Activated T-helper 1 cell treated with Interleukin-2 at 50 U/mL for 16 hours (primary cell): Measurements from ENCODE around the gene TCIRG1.
A peak's percentile ranks its signal among the peaks of the same experiment; 100 is the strongest.

Source experiments
- DNase-seq: peaks from one replicate; pipeline ENCODE4 v3.0.0-alpha.2; 2020; ENCODE audit warnings: low read depth

Gene TCIRG1

DNA sequence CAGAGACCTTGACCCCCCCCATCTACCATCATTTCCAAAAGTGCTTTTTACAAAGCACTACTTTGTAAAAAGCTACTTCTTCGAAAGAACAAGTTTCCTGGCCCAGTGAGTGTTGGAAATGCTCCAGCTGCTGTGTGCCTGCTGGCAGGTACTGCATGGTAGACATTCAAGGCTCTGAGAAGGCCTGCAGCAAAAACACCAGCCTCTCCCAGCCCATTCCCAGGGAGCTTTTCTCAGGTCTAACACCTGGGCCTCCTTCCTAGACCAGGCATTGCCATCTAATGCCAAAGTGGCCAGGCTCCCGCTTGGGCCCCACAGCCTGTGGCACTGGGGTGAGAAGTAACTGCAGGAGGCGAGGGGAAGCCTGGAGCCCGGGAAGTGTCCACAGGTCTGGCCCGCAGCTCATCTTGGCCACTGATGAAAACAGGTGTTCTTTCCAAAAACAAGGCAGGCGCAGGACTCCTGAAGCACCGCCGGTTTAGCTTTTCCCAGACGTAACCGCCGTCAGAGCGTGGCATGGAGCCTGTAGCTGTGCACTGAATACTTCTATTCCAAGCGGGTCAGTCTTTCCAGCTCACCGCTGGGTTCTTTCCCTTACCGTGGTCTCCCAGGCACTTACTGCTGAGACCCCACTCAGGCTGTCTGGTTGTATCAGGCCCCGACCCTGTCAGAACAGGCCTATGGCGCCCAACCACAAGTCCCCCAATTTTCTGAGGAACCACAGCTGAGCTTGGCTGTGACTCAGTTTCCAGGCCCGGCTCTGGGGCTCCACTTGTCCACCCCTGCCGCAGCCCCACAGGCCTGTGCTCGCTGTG, 1.2 kb upstream of the TCIRG1 start:
- DNase-seq, result no peak

DNA sequence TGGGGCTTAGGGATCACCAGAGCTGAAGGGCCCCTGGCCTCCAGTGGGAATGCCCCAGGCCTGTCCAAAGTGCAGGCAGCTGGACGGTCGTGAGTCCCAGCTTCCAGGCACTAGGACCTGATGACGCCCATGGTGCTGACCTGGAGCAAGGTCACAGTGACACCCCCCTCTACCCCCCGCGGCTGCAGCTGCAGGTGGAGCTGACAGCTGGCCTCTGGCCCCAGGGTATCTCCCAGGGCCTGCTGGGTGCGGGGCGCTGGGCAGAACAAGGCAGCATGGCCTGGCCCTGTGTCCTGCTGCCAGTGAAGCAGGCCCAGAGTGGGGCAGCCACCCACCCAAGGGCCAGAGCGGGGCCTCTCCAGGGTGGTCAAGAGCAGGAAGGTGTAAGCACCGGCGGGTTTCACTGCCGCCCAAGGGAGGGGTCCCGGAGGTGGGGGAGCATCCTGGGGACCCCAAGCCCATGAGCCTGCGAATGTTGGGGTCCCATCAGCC, 553 bp upstream of the TCIRG1 start:
- no peak for DNase-seq

DNA sequence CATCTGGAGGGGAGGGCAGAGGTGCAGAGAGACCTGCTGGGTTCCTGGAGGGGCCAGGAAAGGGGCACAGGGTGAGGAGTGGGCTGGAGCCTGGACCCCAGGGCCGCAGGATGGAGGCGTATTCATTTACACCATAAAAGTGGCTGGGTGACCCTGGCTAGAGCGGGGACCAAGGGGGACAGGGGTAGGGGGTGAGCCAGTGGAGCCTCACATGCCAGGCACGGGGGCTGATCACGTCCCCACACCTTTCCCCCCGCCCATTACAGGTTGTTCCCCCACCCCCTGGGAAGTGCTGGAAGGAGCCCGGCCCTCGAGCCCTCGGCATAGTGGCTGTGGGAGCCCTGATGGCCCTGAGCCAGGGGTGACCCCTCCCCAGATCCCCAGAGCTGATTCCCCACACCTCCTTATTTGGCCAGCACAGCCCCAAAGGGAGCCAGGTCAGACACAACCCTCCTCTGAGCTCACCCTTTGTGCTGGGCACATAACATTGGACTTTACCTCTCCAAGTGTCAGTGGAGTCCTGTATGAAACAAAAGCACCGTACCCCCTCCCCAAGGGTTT, 781 bp downstream of the TCIRG1 start:
- no peak for DNase-seq

DNA sequence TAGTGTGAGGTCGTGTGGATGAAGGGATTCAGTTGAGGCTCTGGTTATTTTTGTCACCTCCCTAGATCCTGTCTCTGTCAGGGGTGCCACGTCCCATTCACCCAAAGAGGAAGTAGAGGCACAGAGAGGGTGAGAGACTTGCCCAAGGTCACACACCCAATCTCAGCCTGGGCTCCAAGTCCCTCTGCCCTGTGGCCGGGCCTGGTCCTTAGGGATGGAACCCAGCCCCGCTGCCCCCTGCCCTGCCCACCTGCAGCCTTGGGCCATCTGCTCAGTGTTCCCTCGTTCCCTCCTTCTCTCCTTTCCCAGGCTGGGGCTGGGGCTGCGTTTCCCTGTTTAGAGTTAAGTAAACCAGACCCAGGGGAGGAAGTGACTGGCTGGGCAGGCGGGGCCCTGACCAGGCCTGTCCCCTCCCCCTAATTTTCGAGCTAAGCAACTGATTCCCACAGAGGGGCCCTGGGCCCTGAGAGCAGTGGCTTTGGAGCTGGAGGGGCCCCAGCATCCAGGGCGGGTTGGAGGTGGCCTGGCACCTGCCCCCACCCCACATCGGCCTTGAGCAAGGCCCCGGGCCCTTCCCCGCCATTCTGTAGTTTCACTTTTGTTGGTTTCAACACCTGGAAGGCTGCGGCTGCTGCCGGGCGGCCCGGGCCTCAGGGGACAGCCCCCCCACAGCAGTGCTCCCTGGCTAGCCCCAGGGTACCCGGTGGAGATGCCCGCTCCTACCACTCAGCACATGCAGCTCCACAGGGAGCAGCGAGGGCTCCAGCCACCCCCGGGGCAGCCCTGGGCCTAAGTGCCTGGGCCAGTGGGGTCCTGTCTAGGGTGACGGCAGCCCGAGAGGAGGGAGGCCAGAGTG, 1.5 kb downstream of the TCIRG1 start:
- DNase-seq, result peak; percentile 15

DNA sequence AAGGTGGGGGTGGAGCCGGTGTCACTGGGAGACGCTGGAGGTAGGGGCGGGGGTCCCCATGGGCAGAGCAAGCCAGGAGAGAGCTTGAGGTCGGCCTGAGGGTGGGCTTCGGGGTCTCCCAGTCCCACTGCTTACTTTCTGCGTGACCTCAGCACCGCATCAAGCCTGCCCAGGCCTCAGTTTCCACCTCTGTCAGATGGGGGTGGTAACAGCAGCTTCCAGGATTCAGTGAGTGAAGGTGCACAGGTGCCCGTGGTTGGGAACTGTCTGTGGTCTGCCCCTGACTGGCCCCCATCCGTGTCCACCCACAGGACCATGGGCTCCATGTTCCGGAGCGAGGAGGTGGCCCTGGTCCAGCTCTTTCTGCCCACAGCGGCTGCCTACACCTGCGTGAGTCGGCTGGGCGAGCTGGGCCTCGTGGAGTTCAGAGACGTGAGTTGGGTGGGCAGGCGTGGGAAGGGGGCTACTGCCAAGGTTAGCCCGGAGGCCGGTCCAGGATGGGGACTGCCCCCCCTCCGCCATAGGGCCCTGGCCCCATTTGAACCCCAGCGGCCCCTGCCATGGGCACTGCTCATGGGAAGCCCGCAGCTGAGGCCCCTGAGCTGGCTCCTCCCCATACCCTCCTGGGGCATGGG, 2.2 kb downstream of the TCIRG1 start:
- DNase-seq, result no peak

DNA sequence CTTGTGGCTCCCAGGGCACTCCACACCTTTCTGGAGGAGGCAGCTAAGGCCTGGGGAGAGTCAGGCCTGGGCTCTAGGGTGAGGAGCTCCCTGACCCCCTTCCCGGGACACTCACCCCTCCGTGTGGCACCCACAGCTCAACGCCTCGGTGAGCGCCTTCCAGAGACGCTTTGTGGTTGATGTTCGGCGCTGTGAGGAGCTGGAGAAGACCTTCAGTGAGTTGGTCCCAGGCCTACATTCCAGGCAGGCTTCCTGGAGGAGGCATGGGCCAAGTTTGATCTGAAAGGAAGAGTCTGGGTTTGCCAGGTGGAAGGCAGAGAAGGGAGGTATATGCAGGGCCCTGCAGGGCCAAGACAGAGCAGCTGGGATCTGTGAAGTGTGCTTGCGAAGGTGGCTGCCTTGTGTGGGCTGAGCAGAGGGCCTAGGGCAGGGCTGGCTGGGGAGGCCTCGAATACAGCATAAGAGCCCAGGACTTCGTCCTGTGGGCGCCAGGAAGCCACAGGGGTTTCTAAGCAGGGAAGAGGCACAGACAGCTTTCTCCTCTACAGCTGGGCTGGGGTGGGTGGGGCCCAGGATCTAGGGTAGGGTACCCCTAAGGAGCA, 2.9 kb downstream of the TCIRG1 start:
- no peak for DNase-seq

DNA sequence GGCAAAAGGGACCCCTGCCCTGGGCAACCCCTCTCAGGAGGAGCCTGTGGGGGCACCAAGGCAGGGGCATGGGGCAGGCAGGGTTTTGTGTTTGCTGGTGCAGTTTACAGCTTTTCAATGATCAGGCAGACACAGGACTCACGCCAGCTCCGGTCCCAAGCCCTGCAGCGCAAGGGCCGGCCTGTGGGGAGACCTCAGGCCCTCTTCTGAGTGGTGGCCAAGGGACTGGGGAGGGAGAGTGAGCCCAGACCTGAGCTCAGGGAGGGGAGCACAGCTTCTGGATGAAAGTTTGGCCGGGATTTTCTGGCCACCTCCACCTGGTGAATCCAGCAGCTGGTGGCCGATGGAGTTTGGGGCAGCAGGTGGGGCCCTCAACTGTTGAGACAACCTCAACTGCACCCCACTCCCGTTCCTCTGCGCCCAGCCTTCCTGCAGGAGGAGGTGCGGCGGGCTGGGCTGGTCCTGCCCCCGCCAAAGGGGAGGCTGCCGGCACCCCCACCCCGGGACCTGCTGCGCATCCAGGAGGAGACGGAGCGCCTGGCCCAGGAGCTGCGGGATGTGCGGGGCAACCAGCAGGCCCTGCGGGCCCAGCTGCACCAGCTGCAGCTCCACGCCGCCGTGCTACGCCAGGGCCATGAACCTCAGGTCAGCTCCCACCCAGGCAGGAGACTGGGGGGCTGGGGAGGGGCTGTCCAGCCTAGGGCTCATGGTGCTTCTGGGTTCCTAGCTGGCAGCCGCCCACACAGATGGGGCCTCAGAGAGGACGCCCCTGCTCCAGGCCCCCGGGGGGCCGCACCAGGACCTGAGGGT, 3.6 kb downstream of the TCIRG1 start:
- no peak for DNase-seq

DNA sequence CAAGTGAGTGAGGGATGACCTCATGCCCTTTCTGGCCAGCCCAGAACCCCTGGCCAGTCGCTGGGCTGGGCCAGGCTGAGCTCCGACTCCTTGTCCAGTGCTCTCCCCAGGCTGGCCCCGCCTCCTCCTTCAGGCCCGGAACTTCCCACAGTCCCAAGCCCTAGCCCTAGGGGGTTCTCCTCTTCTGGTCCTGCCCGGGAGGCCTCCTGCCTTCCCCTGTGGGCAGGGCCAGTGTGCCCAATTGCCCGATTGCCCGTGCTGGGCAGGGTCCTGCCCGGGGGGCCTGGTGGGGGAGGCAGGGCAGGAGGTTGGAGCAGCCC, 4.2 kb downstream of the TCIRG1 start:
- DNase-seq, result no peak

DNA sequence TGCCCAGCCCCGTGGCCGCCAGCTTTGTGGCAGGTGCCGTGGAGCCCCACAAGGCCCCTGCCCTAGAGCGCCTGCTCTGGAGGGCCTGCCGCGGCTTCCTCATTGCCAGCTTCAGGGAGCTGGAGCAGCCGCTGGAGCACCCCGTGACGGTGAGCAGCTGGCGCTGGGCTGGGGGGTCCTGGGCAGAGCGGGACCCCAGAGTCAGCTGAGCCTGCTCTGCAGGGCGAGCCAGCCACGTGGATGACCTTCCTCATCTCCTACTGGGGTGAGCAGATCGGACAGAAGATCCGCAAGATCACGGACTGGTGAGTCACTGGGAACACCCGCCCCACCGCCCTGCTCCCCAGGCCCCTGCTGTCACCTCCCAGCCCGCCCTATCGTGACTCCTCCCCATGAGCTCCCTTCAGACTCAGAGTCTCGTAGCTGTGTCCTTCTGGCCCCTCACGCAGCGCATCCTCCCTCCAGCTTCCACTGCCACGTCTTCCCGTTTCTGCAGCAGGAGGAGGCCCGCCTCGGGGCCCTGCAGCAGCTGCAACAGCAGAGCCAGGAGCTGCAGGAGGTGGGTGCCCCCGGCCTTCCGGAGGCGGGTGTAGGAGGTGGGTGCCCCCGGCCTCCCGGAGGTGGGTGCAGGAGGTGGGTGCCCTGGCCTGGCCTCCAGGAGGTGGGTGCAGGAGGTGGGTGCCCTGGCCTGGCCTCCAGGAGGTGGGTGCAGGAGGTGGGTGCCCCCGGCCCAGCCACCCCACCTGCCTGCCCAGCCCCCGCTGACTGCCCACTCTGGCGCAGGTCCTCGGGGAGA, 4.7 kb downstream of the TCIRG1 start:
- DNase-seq, result no peak

DNA sequence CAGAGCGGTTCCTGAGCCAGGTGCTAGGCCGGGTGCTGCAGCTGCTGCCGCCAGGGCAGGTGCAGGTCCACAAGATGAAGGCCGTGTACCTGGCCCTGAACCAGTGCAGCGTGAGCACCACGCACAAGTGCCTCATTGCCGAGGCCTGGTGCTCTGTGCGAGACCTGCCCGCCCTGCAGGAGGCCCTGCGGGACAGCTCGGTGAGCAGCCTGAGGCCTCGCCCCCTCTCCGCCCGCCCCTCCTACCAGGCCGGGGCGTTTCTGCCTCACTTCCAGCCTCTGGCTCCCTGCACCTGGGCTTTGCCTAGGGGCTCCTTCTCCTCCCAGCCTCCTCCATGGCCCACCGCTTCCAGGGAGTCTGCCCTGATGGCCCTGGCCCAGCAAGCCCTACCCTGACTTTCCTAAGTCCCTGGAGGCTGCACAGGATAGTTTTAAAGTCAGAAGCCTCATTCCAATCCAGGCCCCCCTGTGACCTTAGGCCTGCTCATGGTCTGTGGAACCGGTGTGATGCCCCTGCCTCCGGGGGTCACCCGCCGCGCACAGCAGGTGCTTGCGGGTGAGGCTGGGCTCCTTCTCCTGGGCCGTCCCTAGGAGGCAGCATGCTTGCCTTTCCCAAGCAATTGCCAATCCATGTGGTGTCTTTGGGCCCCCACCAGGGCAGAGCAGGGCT, 5.5 kb downstream of the TCIRG1 start:
- DNase-seq, result no peak

DNA sequence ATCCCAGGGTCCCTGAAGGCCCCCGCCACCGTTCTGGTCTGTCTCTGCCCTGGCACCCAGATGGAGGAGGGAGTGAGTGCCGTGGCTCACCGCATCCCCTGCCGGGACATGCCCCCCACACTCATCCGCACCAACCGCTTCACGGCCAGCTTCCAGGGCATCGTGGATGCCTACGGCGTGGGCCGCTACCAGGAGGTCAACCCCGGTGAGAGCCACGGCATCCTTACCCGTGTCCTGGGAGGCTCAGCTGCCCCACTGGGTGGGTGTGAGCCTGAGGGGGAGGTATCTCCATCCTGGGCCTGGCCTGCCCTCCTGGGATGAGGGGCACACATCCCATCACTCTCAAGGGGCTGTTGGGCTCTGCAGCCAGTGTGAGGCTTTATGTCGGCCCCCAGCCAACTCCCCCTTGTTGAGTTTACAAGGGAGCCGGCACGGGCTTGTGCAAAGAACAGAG, 6.1 kb downstream of the TCIRG1 start:
- no peak for DNase-seq

DNA sequence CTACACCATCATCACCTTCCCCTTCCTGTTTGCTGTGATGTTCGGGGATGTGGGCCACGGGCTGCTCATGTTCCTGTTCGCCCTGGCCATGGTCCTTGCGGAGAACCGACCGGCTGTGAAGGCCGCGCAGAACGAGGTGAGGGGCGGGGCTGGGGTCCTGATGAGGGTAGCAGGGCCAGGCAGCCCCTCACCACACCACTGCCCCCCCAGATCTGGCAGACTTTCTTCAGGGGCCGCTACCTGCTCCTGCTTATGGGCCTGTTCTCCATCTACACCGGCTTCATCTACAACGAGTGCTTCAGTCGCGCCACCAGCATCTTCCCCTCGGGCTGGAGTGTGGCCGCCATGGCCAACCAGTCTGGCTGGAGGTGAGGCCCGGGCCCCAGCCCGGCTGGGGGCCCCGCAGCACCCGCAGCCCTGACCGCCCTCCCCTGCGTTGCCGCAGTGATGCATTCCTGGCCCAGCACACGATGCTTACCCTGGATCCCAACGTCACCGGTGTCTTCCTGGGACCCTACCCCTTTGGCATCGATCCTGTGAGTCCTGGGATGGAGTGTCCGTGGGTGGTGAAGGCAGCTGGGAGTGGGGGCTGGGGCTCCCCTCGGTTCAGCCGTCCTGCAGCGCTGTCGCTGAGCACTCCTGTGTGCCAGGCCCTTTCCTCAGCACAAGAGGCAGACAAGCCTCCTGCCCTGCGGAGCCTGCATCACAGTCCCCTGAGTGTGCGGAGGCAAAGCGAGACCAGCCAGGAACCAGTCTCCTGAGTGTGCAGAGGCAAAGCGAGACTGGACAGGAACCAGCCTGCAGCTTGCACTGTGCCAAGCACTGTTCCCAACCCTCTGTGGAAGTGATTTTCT, 8.8 kb downstream of the TCIRG1 start:
- no peak for DNase-seq

DNA sequence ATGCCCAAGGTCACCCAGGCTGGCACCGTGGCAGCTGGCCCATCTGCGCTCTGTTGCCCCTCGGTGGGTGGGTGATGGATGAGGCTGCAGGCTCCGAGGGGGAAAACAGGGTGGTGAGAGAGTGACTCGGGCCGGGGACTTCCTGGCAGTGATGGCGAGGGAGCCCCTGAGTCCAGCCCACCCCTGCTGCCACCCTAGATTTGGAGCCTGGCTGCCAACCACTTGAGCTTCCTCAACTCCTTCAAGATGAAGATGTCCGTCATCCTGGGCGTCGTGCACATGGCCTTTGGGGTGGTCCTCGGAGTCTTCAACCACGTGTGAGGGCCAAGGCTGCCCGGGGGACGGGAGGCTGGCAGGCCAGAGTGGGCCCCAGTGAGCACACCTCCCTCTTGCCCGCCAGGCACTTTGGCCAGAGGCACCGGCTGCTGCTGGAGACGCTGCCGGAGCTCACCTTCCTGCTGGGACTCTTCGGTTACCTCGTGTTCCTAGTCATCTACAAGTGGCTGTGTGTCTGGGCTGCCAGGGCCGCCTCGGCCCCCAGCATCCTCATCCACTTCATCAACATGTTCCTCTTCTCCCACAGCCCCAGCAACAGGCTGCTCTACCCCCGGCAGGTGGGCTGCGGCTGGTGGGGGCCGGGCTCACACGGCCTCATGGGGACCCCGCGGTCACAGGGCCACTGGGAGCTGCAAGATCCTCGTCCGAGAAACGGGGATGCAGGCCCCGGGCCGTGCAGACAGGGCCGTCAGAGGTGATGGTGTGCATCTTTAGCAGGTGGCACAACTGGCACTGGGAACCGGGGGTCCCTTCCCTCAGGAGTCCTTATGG, 10.1 kb downstream of the TCIRG1 start:
- no peak for DNase-seq

DNA sequence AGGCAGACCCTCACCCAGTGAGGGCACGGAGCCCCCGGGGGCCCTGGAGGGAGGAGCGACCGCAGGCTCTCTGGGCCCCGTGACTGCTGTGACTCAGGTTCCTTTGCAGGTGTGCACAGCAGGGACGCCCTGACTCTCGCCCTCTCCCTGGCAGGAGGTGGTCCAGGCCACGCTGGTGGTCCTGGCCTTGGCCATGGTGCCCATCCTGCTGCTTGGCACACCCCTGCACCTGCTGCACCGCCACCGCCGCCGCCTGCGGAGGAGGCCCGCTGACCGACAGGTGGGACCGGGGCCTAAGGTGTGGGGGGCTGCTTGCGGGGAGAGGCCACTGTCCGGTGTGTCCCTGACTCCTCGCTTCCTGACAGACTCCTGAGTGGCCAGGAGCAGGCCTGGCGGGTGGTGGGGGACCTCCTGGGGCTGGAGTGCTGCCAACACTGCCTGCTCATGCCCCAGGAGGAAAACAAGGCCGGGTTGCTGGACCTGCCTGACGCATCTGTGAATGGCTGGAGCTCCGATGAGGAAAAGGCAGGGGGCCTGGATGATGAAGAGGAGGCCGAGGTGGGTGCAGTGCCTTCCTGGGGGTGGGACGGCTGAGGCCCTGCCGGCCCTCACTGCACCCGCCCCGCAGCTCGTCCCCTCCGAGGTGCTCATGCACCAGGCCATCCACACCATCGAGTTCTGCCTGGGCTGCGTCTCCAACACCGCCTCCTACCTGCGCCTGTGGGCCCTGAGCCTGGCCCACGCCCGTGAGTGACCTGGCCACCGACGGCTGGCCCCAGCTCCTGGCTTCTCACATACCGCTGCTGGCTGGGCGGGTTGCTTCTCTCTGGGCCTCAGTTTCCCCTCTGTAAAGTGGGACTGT, 10.9 kb downstream of the TCIRG1 start:
- DNase-seq, result no peak

DNA sequence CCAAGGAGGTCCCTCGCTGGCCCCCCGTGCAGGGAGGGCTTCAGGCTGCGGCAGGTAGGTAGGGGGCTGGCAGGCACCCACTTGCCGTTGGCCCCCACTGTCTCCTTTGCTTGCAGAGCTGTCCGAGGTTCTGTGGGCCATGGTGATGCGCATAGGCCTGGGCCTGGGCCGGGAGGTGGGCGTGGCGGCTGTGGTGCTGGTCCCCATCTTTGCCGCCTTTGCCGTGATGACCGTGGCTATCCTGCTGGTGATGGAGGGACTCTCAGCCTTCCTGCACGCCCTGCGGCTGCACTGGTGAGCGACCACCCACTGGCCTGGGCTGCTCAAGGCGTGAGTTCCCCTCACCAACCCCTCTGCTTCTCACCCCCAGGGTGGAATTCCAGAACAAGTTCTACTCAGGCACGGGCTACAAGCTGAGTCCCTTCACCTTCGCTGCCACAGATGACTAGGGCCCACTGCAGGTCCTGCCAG, 11.6 kb downstream of the TCIRG1 start:
- no peak for DNase-seq

DNA sequence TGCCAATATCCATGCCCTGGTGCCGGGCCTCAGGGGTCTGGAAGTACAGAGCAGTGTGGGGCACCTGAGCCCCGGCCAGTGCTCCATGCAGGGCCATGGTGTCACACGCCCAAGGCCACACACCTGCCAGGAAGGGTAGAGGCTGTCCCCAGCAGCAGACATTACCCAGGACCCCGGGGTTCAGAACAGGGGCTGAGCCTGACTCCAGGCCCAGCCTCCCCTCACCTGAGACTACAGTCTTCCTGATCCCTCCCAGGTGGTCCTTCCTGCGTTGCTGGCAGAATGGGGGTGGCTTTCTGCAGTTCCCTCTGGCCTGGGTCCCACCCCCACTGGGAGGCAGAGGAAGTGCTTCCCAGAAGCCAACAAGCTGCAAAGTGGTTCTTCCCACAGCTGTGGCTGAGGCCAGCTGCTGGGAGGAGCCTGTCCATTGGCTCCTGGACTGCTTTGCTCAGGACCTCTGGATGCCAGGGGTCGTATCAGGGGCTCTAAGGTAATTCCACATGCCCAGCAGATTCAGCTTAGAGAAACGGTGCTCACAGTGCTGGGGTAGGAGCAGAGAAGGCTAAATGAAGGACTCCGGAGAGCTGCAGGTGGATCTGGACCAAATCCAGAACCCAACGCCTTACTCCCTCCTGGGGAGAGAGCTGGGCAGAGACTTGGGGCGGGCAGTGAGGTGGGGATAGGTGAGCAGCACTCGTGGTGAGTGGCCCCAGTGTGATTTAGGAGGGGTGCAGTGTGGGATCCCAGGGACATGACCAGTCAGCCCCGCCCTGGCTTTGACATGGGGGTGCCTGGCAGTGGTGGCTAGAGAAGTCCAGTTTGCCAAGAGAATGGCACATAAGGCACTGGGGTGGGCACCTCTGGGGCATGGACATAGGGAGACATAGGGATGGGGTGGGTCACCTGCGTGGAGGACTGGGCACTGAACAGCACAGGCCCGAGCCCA, 12.6 kb downstream of the TCIRG1 start:
- no peak for DNase-seq
